ENCODE data around the gene OGN.

The OGN gene

DNA sequence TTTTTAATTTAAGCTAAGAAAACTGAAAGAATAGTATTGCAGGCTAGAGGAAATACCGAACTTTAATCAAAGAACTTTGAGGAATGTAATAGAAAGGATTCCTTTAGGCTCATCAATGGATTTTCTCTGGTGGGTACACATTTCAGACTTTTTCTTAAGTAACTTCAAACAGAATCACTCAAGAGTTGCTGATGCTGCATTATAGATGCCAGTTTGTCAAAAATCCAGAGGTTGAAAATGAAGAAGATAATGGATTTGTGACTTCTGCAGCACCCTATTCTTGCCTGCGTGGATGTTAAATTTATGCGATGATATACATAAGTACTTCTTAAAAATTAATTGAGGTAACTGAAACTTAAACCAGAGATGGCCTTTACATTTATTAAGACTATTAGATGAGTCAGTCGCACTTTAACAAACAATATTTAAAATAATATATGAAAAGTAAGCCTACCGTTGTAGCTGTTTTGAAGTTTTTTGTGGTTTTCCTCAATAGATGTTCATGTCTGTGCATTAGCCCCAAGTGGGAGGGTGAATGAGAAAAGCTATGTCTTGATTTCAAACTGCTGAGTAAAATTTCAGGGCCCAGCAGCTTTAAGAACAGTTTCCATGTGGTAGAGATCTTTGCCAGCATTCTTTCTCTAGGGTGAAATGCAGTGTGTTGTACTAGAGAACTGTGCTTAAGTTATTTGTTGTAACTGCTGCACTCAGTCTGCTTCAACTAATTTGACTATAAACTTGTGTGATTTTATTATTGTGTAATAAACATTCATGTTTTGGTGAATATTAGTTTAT lies at the start of gene OGN:
OGN (minus strand) TSS at position 537 of the 795 bp plus-strand sequence. CDS start 1,171 bp downstream, outside the sequence.
- peak; percentile 70 for DNase-seq (ENCODE audit: low read depth)
- TF ChIP-seq CTCF (conservative IDR thresholded peaks at IDR 0.05; ENCODE audit: low read depth, low read length): no peak
- H3K4me3 ChIP-seq (ENCODE audit: low read depth, low read length): no peak within 1 kb of the TSS

DNA sequence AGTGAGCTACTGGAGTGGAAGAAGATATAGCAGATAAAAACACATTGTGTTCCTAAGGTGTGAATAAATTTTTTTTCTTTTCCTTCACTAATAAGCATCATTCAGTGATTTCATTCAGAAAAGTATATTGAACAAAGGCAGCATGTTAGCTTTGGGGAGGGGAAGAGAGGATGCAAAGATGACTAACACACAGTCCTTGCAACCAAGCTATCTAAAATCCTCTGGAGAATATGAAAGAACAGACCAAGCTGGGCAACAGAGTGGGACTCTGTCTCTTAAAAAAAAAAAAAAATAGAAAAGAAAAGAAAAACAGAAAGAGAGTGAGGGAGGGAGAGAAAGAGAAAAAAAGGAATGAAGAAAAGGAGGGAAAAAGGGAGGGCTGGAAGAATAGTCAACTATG lies 42.2 kb upstream of the OGN start:
- DNase-seq (ENCODE audit: low read depth): no peak
- H3K4me3 ChIP-seq (ENCODE audit: low read depth, low read length): no peak overlapping the region
- TF ChIP-seq CTCF (conservative IDR thresholded peaks at IDR 0.05; ENCODE audit: low read depth, low read length): no peak

- DNase-seq (ENCODE audit: low read depth): no peak
- TF ChIP-seq CTCF (conservative IDR thresholded peaks at IDR 0.05; ENCODE audit: low read depth, low read length): no peak
These were observed 40.5 kb upstream of the OGN start for GRCh38 chr9:92444841-92445240.

GRCh38 chr9:92440751-92441046 lies 36.3 kb upstream of the OGN start:
- DNase-seq (ENCODE audit: low read depth): no peak

More at GRCh38 chr9:92444841-92445240, 40.5 kb upstream of the OGN start:
- no peak overlapping the region for H3K4me3 ChIP-seq (ENCODE audit: low read depth, low read length)

GRCh38 chr9:92439921-92440750 lies 35.8 kb upstream of the OGN start:
- H3K4me3 ChIP-seq (ENCODE audit: low read depth, low read length): no peak overlapping the region
- peak; percentile 82 for DNase-seq (ENCODE audit: low read depth)
- no peak for TF ChIP-seq CTCF (conservative IDR thresholded peaks at IDR 0.05; ENCODE audit: low read depth, low read length)

More at GRCh38 chr9:92440751-92441046, 36.3 kb upstream of the OGN start:
- no peak overlapping the region for H3K4me3 ChIP-seq (ENCODE audit: low read depth, low read length)
- no peak for TF ChIP-seq CTCF (conservative IDR thresholded peaks at IDR 0.05; ENCODE audit: low read depth, low read length)

DNA sequence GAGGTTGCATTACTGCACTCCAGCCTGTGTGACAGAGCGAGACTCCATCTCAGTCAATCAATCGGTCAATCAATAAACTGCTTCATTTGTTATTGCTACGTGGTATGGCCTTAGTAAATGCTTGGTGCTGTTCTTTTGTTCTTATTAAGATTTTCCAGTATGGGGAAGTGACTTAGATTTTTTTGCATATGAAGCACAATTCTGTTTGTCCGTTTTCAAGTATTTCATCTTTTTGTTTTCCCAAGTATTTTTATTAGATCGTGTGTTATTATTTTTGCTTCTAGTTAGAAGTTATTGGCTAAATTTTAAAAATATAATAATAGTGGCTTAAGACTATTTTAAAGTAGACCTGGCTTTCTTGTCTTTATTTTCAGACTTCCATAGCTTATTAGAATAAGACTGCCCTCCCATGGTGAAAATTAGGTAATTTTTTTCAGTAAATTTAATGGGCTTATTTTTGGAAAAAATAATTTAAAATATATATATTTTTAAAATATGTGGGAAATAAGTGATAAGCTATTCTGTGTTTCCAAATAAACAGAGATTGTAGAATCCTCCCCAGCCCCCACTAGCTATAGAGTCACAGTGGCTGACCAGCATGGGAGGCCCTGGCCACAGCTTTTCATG lies 34.6 kb upstream of the OGN start:
- DNase-seq (ENCODE audit: low read depth): peak; percentile 63
- TF ChIP-seq CTCF (conservative IDR thresholded peaks at IDR 0.05; ENCODE audit: low read depth, low read length): no peak
- no peak overlapping the region for H3K4me3 ChIP-seq (ENCODE audit: low read depth, low read length)
